ENCODE results near the gene IRGM.
"Not testable (repeated sequence)": the region's sequence is repeated elsewhere in the genome, so short reads cannot be mapped to it uniquely, and the experiment has no call there.

Gene IRGM

GRCh38 chr5:150846308-150846653, at the start of gene IRGM:
TSS of gene IRGM (plus strand) at chr5:150846521. CDS start at chr5:150848124, 1,603 bp downstream.
- not testable (repeated sequence) for DNase-seq

- no peak for DNase-seq
Observed at GRCh38 chr5:150797384-150797783, 48.9 kb upstream of the IRGM start.

DNA sequence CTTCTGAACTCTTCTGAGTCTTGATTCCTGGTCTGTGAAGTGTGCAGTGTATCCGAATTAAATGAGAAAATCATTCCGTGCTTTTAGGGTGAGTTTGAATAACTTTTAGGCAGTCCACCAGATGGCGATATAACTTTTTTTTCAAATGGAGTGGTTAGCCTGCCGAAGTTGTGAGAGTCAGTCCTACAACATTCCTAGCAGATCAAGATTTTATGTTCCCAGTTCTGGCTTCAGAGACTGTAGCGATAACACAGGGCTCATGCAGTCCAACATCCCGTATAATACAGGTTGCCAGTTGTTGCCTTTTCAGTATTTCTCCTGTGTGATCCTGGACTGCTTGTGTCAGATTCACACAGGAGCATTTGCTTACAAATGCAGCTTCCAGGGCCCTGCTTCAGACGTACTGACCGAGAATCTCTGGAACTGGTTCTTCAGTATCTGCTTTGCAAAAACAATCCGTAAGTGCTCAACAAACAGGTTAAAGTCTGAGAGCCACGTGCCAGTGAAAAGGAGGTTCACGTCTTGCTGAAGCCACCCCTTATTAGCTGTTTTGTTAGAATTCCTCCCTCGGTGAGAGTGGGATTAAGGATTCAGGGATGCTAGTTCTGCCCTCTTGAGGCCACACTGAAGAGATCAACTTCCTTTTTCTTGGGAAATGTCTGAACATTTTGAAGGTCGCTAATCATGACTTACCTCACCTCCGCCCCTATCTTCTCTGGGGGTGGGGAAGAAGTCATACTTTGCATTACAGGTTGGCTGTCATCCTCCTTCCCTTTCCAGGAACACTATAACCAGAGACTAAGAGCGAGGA, 45.0 kb upstream of the IRGM start:
- DNase-seq: no peak

DNA sequence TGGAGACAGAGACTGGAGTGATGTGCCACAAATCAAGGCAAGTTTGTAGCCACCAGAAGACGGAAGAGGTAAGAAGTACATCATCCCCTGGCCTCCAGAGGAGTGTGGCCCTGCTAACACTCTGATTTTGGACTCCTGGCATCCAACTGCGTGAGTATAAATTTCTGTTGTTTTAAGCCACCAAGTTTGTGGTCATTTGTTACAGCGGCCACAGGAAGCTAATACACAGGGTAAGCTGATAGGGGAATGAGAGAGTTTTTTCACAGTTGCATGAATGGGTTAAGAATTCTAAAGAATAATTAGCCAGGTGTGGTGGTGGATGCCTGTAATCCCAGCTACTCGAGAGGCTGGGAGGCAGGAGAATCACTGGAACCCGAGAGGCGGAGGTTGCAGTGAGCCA, 41.9 kb upstream of the IRGM start:
- DNase-seq: no peak

DNA sequence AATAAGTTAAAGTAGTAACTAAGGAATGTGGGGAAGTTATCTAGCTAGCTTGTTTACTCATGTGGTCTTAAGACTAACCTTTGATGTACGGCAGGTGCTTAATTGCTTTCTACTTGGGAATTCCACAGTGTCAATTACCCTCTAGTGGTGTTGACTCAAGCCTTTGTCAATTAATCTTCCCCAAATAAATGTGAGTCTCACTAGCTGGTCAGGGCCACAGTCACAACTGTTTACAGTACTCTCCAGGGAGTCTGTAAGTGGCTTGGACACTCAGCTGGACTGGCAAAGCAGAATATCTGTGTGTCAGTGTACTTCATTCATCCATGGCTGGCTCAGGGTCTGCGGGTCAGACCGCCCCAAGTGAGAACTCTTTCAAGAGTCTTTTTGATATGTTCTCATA, 37.0 kb upstream of the IRGM start:
- no peak for DNase-seq

DNA sequence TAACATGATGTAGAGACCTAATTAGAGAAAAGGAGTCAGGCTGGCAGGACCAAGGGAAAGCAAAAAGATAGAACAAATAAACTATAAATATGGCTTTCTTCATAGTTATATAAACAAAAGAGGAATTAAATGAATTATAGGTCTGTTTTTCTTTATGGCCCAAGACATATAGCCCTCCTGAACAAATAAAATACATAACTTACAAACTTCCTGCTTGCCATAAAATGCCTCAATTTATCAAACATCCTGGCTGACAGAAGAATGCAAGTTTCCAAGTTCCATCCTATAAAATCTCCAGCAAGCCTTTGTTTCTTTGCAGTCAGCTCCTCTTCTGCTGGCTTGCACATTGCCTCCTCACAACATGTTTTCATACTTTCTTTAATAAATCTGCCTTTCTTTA, 31.3 kb upstream of the IRGM start:
- DNase-seq: no peak

DNA sequence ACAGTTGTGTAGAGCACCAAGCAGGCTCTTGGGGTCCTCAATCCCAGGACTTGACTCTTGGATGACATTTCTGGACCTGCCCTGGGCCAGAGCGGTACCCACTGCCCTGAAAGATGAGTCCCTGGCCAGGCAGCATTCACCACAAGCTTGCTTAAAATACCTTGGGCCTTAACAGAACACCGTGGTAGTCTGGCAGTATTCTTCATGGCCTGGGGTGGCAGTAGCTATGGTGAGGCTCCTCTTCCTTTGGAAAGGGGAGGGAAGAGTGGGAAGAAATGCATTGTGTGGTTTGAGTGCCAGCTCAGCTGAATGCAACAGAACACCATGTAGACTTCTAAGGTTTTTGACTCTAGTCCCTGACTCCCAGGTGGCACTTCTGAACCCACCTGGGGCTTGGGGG, 29.4 kb upstream of the IRGM start:
- DNase-seq: no peak

GRCh38 chr5:150829744-150830143, 16.6 kb upstream of the IRGM start:
- DNase-seq: no peak

GRCh38 chr5:150831821-150832220, 14.5 kb upstream of the IRGM start:
- DNase-seq: not testable (repeated sequence)

DNA sequence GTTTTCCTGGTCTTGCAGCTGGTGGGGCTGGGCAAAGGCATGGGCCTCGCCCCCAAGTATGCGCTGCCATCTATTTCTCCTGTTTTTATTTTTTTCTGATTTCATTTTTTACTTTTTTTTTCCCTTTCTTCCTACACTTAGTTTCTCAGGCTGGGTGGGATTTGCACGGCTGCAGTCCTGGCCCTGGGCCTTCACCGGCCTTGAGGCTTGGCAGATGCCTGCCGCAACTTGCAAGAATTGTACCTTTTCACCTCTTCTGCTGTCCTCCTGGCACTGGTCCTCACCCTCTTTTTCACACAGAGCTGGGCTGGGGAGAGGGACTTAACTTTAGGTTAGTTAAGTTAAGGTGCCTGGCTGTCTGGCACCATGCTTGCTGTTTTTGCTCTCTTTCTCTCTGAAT, 10.3 kb upstream of the IRGM start:
- no peak for DNase-seq

DNA sequence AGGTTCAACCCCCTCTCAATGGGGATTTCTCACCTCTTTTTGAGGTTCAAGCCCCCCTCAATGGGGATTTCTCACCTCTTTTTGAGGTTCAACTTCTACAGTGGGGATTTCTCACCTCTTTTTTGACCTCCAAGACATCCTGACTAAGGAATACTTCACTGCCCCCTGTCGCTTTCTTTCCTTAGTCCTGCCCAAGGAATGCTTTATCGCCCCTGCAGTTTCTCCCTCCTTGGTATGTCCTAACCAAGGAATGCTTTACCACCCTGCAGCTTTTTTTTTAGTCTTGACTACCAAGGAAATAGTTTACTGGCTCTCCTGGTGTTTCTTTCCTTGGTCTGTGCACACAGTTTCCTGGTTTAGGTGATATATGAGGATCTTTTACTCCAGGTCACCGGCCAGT, 9.6 kb upstream of the IRGM start:
- DNase-seq: no peak

- DNase-seq: not testable (repeated sequence)
Observed at GRCh38 chr5:150845185-150845859, 999 bp upstream of the IRGM start.

DNA sequence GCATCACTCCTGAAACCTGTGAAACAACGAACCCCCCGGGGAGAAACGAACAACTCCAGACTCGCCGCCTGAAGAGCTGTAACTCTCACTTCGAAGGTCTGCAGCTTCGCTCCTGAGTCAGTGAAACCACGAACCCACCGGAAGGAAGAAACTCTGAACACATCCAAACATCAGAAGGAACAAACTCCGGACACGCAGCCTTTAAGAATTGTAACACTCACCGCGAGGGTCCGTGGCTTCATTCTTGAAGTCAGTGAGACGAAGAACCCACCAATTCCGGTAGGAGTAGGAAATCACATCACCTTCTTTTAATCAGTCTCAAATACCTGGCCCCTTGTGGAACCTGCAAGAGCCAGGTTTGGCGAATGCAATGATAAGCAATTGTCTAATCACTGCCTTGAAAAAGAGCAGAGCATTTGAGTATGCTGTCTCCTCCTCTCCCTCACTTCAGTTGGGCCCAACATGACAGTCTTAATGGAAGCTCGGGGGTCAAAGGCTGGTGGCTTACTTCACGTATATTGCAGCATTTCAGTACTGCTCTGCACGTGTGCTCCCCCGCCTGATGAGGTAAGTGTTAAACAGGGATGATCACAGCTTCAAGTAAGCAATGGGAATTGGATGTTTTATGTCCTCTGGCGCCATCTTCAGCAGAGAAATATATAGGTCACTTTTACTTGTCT, 473 bp downstream of the IRGM start:
- peak; percentile 41 for DNase-seq

DNA sequence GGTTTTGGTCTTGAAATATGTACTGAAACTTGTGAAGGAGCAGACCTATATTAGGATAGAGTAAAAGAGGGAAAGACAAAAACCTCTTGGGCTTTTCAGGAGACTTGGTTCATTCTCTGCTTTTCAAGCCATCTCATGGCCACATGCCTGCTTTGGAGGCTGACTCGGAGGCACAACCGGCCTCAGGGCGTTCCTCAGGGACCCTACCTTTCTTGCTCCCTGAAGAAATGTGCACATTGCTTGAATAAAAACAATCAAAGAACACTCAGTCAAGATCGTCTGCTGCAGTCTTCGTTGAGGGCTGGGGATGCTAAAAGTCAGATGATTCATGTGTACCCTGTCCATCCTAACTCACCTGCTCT, 994 bp downstream of the IRGM start:
- DNase-seq: no peak

- DNase-seq: no peak
Observed at GRCh38 chr5:150848271-150848670, 1.9 kb downstream of the IRGM start.

DNA sequence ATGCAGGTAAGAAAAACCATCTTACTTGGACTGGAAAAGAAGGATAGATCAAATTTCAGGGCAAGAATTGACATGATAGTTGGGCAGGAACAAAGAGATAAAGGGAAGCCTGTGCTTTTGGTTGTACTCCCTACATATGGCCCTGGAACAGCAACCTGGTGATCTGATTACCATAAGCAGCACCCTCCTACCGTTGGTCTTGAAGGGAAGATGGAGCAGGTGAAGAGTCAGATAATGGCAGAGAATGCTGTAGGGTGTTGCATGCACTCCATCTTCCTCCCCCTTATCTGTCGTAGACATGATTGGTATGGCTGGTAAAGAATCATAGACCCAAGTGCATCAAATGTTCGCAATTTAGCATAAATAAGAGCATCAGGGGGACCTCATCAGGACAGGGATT, 4.7 kb downstream of the IRGM start:
- DNase-seq: no peak

DNA sequence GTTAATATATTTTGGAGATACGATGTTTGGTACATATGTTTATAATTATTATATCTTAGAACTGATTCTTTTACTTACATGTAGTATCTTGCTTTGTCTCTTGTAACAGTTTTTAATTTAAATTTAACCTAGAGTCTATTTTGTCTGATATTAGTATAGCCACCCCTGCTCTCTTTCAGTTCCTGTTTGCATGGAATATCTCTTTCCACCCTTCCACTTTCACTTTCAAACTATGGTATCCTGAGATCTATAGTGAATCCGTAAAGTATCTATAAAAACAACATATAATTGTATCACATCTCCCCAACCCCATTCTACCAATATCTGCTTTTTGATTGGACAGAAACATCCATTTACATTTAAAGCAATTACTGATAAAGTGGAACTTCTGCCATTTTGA, 7.2 kb downstream of the IRGM start:
- DNase-seq: no peak

DNA sequence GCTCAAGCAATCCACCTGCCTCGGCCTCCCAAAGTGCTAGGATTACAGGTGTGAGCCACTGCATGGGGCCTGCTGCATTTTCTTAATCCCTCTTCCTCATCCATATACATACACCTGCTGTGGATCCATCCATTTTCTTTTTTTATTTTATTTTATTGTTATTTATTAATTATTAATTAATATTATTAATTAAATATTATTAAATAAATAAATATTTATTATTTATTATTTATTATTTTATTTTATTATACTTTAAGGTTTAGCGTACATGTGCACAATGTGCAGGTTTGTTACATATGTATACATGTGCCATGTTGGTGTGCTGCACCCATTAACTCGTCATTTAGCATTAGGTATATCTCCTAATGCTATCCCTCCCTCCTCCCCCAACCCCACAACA, 10.4 kb downstream of the IRGM start:
- not testable (repeated sequence) for DNase-seq

- DNase-seq: no peak
Observed at GRCh38 chr5:150860246-150860821, 14.0 kb downstream of the IRGM start.

DNA sequence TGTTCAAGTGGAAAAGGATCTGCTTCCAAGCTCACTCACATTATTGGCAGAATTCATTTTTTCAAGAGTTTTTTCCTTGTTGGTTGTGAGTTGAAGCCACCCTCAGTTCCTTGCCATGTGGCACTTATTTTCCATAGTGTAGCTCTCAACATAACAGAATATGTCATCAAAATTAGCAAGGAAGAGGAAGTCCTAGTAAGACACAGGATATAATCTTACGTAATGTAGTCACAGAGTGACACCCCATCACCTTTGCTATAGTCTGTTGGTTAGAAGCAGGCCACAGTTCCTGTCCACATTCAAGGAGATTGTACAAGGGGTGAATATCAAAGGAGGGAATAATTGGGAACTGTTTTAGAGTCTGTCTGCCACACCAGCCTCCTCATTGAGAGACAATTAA, 15.7 kb downstream of the IRGM start:
- DNase-seq: no peak

DNA sequence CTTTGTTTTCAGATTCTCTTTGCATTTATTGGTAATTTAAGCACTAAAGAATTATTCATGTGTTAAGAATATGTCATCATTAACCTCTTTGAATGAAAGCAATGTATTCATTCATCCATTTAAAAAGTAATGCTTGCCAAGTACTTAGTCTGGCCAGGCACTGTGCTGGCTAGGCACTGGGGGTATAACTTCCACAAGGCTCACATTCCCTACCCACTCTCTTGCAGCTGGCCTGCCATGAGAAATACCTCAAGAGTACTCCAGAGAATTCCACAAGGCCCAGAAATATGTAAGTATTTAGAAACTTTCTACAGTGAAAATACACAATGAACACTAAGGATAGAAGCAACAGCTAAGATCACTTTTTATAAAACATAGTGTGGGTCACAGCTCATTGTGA, 33.0 kb downstream of the IRGM start:
- DNase-seq: no peak

DNA sequence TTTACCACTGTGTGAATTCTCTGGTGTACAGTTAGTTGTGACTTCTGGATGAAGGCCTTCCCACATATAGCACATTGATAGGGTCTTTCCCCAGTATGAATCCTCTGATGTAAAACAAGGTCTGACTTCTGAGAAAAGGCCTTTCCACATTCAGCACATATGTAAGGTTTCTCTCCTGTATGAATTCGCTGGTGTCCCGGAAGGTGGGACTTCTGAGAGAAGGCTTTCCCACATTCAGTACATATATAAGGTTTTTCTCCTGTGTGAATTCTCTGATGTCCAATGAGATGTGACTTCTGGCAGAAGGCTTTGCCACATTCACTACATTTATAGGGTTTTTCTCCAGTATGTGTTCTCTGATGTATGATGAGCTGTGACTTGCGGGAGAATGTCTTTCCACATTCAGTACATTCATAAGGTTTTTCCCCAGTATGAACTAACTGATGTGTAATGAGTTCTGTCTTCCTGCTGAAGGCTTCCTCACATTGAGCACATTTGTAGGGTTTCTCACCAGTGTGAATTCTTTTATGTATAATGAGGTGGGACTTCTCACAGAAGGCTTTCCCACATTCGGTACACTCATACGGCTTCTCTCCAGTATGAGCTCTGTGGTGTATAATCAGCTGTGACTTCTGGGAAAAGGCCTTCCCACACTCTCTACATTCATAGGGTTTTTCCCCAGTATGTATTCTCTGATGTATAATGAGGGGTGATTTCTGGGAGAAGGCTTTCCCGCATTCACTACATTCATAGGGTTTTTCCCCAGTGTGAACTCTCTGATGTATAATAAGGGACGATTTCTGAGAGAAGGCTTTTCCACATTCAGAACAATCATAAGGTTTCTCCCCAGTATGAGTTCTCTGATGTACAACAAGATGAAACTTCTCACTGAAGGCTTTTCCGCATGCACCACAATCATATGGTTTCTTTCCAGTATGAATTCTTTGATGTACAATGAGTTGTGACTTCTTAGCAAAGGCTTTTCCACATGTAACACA, 49.4 kb downstream of the IRGM start:
- DNase-seq: no peak

Data from activated effector memory CD4-positive, alpha-beta T cell treated with Interleukin-2 at 50 U/mL for 16 hours (primary cell).